ENCODE measurements around the gene COQ9. TPM values are rescaled to one million over a fixed set of nuclear protein-coding genes. Genes with fewer than 3 reads are reported as not detected.

Gene COQ9
- total RNA-seq, 1 experiment from 2014 or later: 32.9 TPM

GRCh38 chr16:57497121-57497520 is 49.8 kb downstream of the COQ9 start:
- H3K4ac ChIP-seq (ENCODE audit: low read depth, low read length): no peak overlapping the region
- TF ChIP-seq CTCF (conservative IDR thresholded peaks at IDR 0.05): no peak
- no peak overlapping the region for H2BK12ac ChIP-seq (ENCODE audit: insufficient read length, low read depth, low read length)
- WGBS (ENCODE audit: extremely low coverage, insufficient read length, low lambda C conversion rate): no CpG with 5 or more reads among the region's 13 CpGs
- H3K27ac ChIP-seq (ENCODE audit: insufficient read length, low read depth, low read length): no peak overlapping the region
- no peaks in the 10 kb centered on the region for H3K79me2 ChIP-seq (ENCODE audit: insufficient read depth, low read length)
- H2BK5ac ChIP-seq (ENCODE audit: insufficient read length, low read length): no peak overlapping the region
- H2AFZ ChIP-seq (ENCODE audit: low read length): no peak overlapping the region
- H3T11ph ChIP-seq (ENCODE audit: low read length): no peak overlapping the region
- no peak overlapping the region for H2BK15ac ChIP-seq (ENCODE audit: low read depth, low read length)
- H3K14ac ChIP-seq (ENCODE audit: insufficient read depth, low read length): no peak overlapping the region
- no peak overlapping the region for H4K8ac ChIP-seq (replicated peaks; ENCODE audit: insufficient read length, low read depth, low read length)
- no peaks in the 10 kb centered on the region; the same call in 1 of the 2 replicates for H3K4me1 ChIP-seq (ENCODE audit: insufficient read depth, low read length)
- DNase-seq: no peak
- no peak overlapping the region for H3K18ac ChIP-seq (ENCODE audit: insufficient read length, low read depth, low read length)
- no peaks in the 10 kb centered on the region for H3K4me1 Mint-ChIP-seq
- H3K4me3 Mint-ChIP-seq: no peak overlapping the region
- H3K27me3 Mint-ChIP-seq (ENCODE audit: low read depth): peaks cover 12% of the 10 kb centered on the region
- H3K4me2 ChIP-seq (ENCODE audit: insufficient read depth, insufficient read length, low read length): no peak overlapping the region
- H3K27me3 ChIP-seq (ENCODE audit: insufficient read depth, low read length): no peaks in the 10 kb centered on the region
- H2BK20ac ChIP-seq (ENCODE audit: low read depth, low read length, poor library complexity, severe bottlenecking): no peak overlapping the region
- no peaks in the 10 kb centered on the region for H3K36me3 Mint-ChIP-seq (ENCODE audit: insufficient read depth in 1 of 3, low read depth in 3 of 3)
- no peak overlapping the region for H3K27ac Mint-ChIP-seq
- H3K9me3 Mint-ChIP-seq: no peaks in the 10 kb centered on the region
- no peak overlapping the region for H4K91ac ChIP-seq (ENCODE audit: insufficient read length, low read depth, low read length)
- H4K20me1 ChIP-seq (ENCODE audit: control insufficient read depth, insufficient read depth, insufficient read length): no peaks in the 10 kb centered on the region
- no peak overlapping the region for H3K9ac ChIP-seq (ENCODE audit: extremely low read depth, insufficient read length, low read length)
- no peak overlapping the region for H2BK120ac ChIP-seq (ENCODE audit: low read depth, low read length, poor library complexity, severe bottlenecking)
- H3K23ac ChIP-seq (ENCODE audit: insufficient read length, low read depth, low read length): no peak overlapping the region
- no peaks in the 10 kb centered on the region for H3K9me3 ChIP-seq (ENCODE audit: control insufficient read depth, low read depth, low read length)
- no peak overlapping the region for H4K5ac ChIP-seq (ENCODE audit: insufficient read length, low read depth, low read length)
- no peaks in the 10 kb centered on the region for H3K79me1 ChIP-seq (ENCODE audit: insufficient read depth, low read depth, low read length, poor library complexity, severe bottlenecking)
- H2AK5ac ChIP-seq (ENCODE audit: insufficient read length, low read length): no peak overlapping the region
- H3K23me2 ChIP-seq (ENCODE audit: insufficient read length, low read depth, low read length, poor library complexity, severe bottlenecking): no peaks in the 10 kb centered on the region
- no peak overlapping the region for H3K56ac ChIP-seq (ENCODE audit: insufficient read length, low read depth, low read length)

Measured in H9 (cell line).